Measurements from ENCODE around the gene SIPA1L2. TPM values are rescaled to one million over a fixed set of nuclear protein-coding genes. Genes with fewer than 3 reads are reported as not detected.

Gene SIPA1L2
- total RNA-seq, 3 donors from 2014 or later (not counting 1 experiment from before 2014, with no cell fraction given): 1.5 to 2.3 (median 1.6) TPM

- Mint-ChIP-seq H3K36me3 (no peaks in the 10 kb centered on the region), H3K4me3 (no peak overlapping the region), H3K27me3 (ENCODE audit: low read depth in 2 of 2) (peaks cover 0 to 3% of the 10 kb centered on the region in 2 donors), H3K4me1 (peaks cover 0 to 28% of the 10 kb centered on the region in 2 donors), H3K9me3 (no peaks in the 10 kb centered on the region), H3K27ac (no peak overlapping the region)
- Histone ChIP-seq H3K9me3 (ENCODE audit: control insufficient read depth, insufficient read depth, low read length) (no peaks in the 10 kb centered on the region), H3K36me3 (ENCODE audit: control insufficient read depth, insufficient read depth, low read length) (no peaks in the 10 kb centered on the region), H3K27me3 (ENCODE audit: control insufficient read depth, insufficient read depth, low read length) (no peaks in the 10 kb centered on the region), H3K27ac (ENCODE audit: low read length) (no peak overlapping the region), H3K4me1 (ENCODE audit: control insufficient read depth, insufficient read depth, low read length) (peaks cover 20% of the 10 kb centered on the region), H3K4me3 (ENCODE audit: low read length) (no peak overlapping the region)
- ATAC-seq (no peak), DNase-seq (no peak)
- intact Hi-C loops (cut with micrococcal nuclease): no loop called here
- TF ChIP-seq, protein P1, sequence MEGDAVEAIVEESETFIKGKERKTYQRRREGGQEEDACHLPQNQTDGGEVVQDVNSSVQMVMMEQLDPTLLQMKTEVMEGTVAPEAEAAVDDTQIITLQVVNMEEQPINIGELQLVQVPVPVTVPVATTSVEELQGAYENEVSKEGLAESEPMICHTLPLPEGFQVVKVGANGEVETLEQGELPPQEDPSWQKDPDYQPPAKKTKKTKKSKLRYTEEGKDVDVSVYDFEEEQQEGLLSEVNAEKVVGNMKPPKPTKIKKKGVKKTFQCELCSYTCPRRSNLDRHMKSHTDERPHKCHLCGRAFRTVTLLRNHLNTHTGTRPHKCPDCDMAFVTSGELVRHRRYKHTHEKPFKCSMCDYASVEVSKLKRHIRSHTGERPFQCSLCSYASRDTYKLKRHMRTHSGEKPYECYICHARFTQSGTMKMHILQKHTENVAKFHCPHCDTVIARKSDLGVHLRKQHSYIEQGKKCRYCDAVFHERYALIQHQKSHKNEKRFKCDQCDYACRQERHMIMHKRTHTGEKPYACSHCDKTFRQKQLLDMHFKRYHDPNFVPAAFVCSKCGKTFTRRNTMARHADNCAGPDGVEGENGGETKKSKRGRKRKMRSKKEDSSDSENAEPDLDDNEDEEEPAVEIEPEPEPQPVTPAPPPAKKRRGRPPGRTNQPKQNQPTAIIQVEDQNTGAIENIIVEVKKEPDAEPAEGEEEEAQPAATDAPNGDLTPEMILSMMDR (IDR thresholded peaks at IDR 0.05): no peak
- WGBS (ENCODE audit: insufficient coverage): 93% methylated on average over 4 of the region's 4 CpGs
Measured at GRCh38 chr1:232598837-232599177, 31.1 kb downstream of the SIPA1L2 start.

DNA sequence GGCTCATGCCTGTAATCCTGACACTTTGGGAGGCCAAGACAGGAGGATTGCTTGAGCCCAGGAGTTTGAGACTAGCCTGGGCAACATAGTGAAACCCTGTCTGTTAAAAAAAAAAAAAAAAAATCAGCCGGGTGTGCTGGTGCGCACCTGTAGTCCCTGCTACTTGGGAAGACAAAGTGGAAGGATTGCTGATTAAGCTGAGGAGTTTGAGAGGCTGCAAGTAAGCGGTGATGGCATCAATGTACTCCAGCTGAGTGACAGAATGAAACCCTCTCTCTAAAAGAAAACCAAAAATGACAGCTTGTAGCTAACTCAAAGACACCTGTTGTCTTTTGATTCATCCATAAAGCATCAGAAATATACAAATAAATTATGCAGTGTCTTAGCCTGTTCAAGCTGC lies 31.8 kb downstream of the SIPA1L2 start:
- no peaks in the 10 kb centered on the region for H3K27me3 ChIP-seq (ENCODE audit: control insufficient read depth, insufficient read depth, low read length)

DNA sequence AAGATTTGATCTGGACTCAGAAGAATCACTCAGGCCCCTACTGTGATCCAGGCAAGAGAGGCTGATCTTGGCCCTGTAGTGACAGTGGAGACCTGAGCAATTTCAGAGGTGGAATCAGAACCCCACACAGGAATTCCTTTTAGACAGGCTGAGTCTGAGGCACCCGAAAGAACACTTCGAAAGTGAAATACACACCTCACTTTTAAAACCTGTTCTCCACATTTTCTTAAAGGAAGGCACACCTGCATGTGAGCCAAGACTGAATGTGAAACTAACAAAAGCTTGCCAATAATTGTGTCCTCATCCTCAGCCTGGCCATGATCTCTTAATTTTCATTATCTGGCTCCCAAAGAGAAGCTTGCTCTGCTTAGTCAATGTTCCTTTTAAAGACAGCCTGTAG lies 32.2 kb downstream of the SIPA1L2 start:
- H3K27ac Mint-ChIP-seq: no peak overlapping the region
- Histone ChIP-seq H3K4me1 (ENCODE audit: control insufficient read depth, insufficient read depth, low read length) (peaks cover 20% of the 10 kb centered on the region), H3K27ac (ENCODE audit: low read length) (no peak overlapping the region), H3K4me3 (ENCODE audit: low read length) (no peak overlapping the region), H3K36me3 (ENCODE audit: control insufficient read depth, insufficient read depth, low read length) (no peaks in the 10 kb centered on the region), H3K27me3 (ENCODE audit: control insufficient read depth, insufficient read depth, low read length) (no peaks in the 10 kb centered on the region), H3K9me3 (ENCODE audit: control insufficient read depth, insufficient read depth, low read length) (no peaks in the 10 kb centered on the region)
- no peak for DNase-seq
- TF ChIP-seq, protein P1 (IDR thresholded peaks at IDR 0.05): no peak
- 77% methylated on average over 2 of the region's 2 CpGs for WGBS (ENCODE audit: insufficient coverage)
- ATAC-seq: no peak
- H3K27me3 Mint-ChIP-seq (ENCODE audit: low read depth in 2 of 2): peaks cover 0 to 3% of the 10 kb centered on the region in 2 donors
- H3K4me3 Mint-ChIP-seq: no peak overlapping the region
- intact Hi-C loops (cut with micrococcal nuclease): no loop called here
- no peaks in the 10 kb centered on the region for H3K9me3 Mint-ChIP-seq
- H3K4me1 Mint-ChIP-seq: peaks cover 0 to 28% of the 10 kb centered on the region in 2 donors
- H3K36me3 Mint-ChIP-seq: no peaks in the 10 kb centered on the region

More for the DNA sequence above, 31.8 kb downstream of the SIPA1L2 start:
- Histone ChIP-seq H3K9me3 (ENCODE audit: control insufficient read depth, insufficient read depth, low read length) (no peaks in the 10 kb centered on the region), H3K36me3 (ENCODE audit: control insufficient read depth, insufficient read depth, low read length) (no peaks in the 10 kb centered on the region), H3K27ac (ENCODE audit: low read length) (no peak overlapping the region), H3K4me3 (ENCODE audit: low read length) (no peak overlapping the region), H3K4me1 (ENCODE audit: control insufficient read depth, insufficient read depth, low read length) (peaks cover 20% of the 10 kb centered on the region)
- no peak for DNase-seq
- no peaks in the 10 kb centered on the region for H3K36me3 Mint-ChIP-seq
- TF ChIP-seq, protein P1 (IDR thresholded peaks at IDR 0.05): no peak
- H3K4me3 Mint-ChIP-seq: no peak overlapping the region
- intact Hi-C loops (cut with micrococcal nuclease): no loop called here
- H3K4me1 Mint-ChIP-seq: peaks cover 0 to 28% of the 10 kb centered on the region in 2 donors
- no peak for ATAC-seq
- peaks cover 0 to 3% of the 10 kb centered on the region in 2 donors for H3K27me3 Mint-ChIP-seq (ENCODE audit: low read depth in 2 of 2)
- no peak overlapping the region for H3K27ac Mint-ChIP-seq
- H3K9me3 Mint-ChIP-seq: no peaks in the 10 kb centered on the region
- 100% methylated on average over 3 of the region's 3 CpGs for WGBS (ENCODE audit: insufficient coverage)

DNA sequence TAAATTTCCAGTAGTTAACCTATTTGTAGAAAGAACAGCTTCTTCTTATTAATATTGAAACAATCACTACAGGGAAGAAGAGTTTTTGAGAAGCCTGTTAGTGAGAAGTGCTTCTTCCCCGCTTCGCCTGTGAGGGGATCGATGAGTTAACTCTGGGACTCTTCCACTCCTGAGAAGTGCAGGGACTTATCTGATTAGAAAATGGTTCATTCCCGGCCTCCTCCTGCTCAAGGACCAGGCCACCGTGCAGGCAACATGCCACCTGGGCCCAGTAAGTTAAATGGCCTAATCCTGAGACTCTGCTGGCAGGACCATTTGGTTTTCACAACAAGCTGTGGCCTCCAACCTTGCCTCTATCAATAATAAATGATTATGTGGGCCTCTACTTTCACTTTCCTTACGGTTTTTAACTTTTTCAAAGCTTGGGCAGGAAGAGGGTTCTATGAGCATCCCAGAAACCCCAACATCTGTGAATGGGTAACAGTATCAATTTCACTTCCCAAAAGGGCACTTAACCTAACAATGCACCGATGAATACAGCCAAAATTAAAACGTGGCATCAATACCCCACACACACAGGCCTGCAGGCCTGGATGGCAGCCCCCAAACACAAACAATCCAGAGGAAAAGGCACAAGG lies 33.1 kb downstream of the SIPA1L2 start:
- Mint-ChIP-seq H3K27me3 (ENCODE audit: low read depth in 2 of 2) (peaks cover 0 to under 1% of the 10 kb centered on the region in 2 donors), H3K4me1 (peaks cover 0 to 28% of the 10 kb centered on the region in 2 donors), H3K36me3 (no peaks in the 10 kb centered on the region), H3K27ac (no peak overlapping the region), H3K9me3 (no peaks in the 10 kb centered on the region), H3K4me3 (no peak overlapping the region)
- TF ChIP-seq, protein P1 (IDR thresholded peaks at IDR 0.05): no peak
- H3K4me1 ChIP-seq (ENCODE audit: control insufficient read depth, insufficient read depth, low read length): peaks cover 20% of the 10 kb centered on the region
- DNase-seq: no peak
- WGBS (ENCODE audit: insufficient coverage): 54% methylated on average over 8 of the region's 8 CpGs
- H3K9me3 ChIP-seq (ENCODE audit: control insufficient read depth, insufficient read depth, low read length): no peaks in the 10 kb centered on the region
- ATAC-seq: no peak
- intact Hi-C loops (cut with micrococcal nuclease): no loop called here
- H3K27me3 ChIP-seq (ENCODE audit: control insufficient read depth, insufficient read depth, low read length): no peaks in the 10 kb centered on the region
- no peak overlapping the region for H3K4me3 ChIP-seq (ENCODE audit: low read length)
- no peaks in the 10 kb centered on the region for H3K36me3 ChIP-seq (ENCODE audit: control insufficient read depth, insufficient read depth, low read length)
- H3K27ac ChIP-seq (ENCODE audit: low read length): peak overlapping the region; percentile 9
